Adrenal gland (tissue), 12 donors: ENCODE results near the gene TRAPPC12. TPM values are rescaled to one million over a fixed set of nuclear protein-coding genes. Genes with fewer than 3 reads are reported as not detected.

Experiments
- DNase-seq, 7 donors: peaks; one replicate each; pipeline ENCODE4 v3.0.0-alpha.2; 2019 to 2020
- H3K27ac ChIP-seq, 5 donors: fragments of 200-600 bp; sonication (generic) in 4 of 5; 1 replicate in 3 of 5; 2 replicates in 2 of 5; pipeline versions ENCODE4 v1.5.1 to v1.8.0; 2016 to 2020; ENCODE audit warnings: mild to moderate bottlenecking in 1 of 5
- H3K27me3 ChIP-seq: fragments of 200-600 bp; 2 replicates; pipeline ENCODE4 v1.8.0; 2021
- H3K36me3 ChIP-seq, 2 donors: fragments of 200-600 bp; replicated peaks in 1 of 2; 1 replicate in 1 of 2; 2 replicates in 1 of 2; pipeline versions ENCODE4 v1.5.1 to v1.8.0; 2018 to 2022
- H3K4me1 ChIP-seq, 2 donors: fragments of 200-600 bp; replicated peaks in 1 of 2; 1 replicate in 1 of 2; 2 replicates in 1 of 2; pipeline versions ENCODE4 v1.5.1 to v1.8.0; 2018 to 2021
- H3K4me3 ChIP-seq, 4 donors: fragments of 200-600 bp; sonication (generic) in 3 of 4; one replicate each; pipeline ENCODE4 v1.5.1; 2016 to 2018
- H3K9me3 ChIP-seq, 3 donors: fragments of 200-600 bp; sonication (generic) in 1 of 3; replicated peaks in 1 of 3; 1 replicate in 2 of 3; 2 replicates in 1 of 3; pipeline versions ENCODE4 v1.5.1 to v1.8.0; 2016 to 2021
- POLR2A ChIP-seq, 2 donors: fragments of 450-650 bp; IDR thresholded peaks; one replicate each; pipeline ENCODE4 v1.6.1; 2017; ENCODE audit warnings: antibody characterized with exemption in 2 of 2, mild to moderate bottlenecking in 2 of 2, moderate library complexity in 1 of 2
- WGBS, 4 donors: extraction: QIAGEN DNeasy Blood & Tissue Kit in 2 of 4; methylation state at CpG; one replicate each; pipeline versions ENCODE4 v1.1.5 to v1.1.7; 2013 to 2017; 5-methylcytosine and 5-hydroxymethylcytosine counted together
- intact Hi-C, 2 donors: fragments of 100-400 bp; cut with DNase I; formaldehyde crosslinking; loops; one replicate each; pipeline versions ENCODE4 v1.14.1 to v1.15.0; 2022 to 2023
- polyA plus RNA-seq, 3 donors: library from polyadenylated mRNA; stranded (reverse); fragments of 200-250 nt in 2 of 3; fragments of 350-450 nt in 1 of 3; fragmentation: Illumina TruSeq in 1 of 3; extraction: RNeasy Lipid Tissue Mini Kit (QIAGEN cat#74804) in 1 of 3; gene quantifications; one replicate each; pipeline ENCODE4 v1.2.3, GENCODE V29; 2013 to 2014
- total RNA-seq, 9 donors: library from RNA; depleted of rRNA in 4 of 9; stranded (reverse); fragments of >200 nt in 4 of 9; fragments of 120-200 nt in 1 of 9; fragmentation: NEBNext Ultra II Directional in 1 of 9; extraction: Animal tissue kit (Norgen Biotek cat#: 25700) in 1 of 9; gene quantifications; one replicate each; pipeline versions ENCODE4 v1.1.0 to v1.2.4, GENCODE V29; 2013 to 2023
- TF ChIP-seq, protein P1 (sequence below), 6 experiments: fragments of 450-650 bp in 4 of 6; fragments of 200-600 bp in 2 of 6; sonication (generic) in 1 of 6; IDR thresholded peaks; 1 replicate in 5 of 6; 2 replicates in 1 of 6; pipeline versions ENCODE4 v1.5.1 to v1.8.0; 2016 to 2021; ENCODE audit warnings: antibody characterized with exemption in 6 of 6, mild to moderate bottlenecking in 2 of 6, moderate library complexity in 1 of 6
- donor health status: healthy with polysubstance abuse.
- donor health status: Bipolar disorder and iron deficiency.
- donor health status: DM: yes; HTN: yes; CAD: no.
- donor health status: DM: no; HTN: no; CAD: no.
- donor health status: DM: no; HTN: no; CAD: no.
- donor health status: DM: yes; HTN: yes; CAD: no.

TRAPPC12 gene
- total and polyA plus RNA-seq, 12 donors, result 58.3 to 334 (median 99.5) TPM

DNA sequence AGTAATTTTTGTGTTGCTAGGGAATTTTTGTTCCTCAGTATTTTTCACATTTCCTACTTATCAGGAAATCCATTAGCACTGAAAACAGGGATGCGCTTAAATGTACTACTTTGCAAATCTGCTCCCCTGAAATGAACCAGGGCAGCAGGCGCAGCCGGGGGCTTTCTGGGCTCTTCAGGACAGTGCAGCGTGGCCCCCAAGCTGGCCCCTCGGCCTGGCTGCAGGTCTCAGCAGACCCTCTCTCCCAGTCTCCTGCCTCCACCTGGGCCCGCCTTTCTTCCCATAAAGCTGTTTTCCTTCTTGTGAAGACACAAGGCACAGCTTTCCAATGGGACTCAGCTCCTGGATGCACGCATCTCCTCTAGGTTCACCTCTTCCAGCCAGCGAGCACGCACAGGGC lies 37.2 kb upstream of the TRAPPC12 start:
- Histone ChIP-seq H3K4me1 (no peaks in the 10 kb centered on the region), H3K27me3 (no peaks in the 10 kb centered on the region), H3K27ac (no peak overlapping the region), H3K4me3 (no peak overlapping the region), H3K36me3 (no peaks in the 10 kb centered on the region), H3K9me3 (no peaks in the 10 kb centered on the region)
- DNase-seq, result no peak
- no peak for TF ChIP-seq POLR2A (IDR thresholded peaks at IDR 0.05)
- TF ChIP-seq, protein P1, sequence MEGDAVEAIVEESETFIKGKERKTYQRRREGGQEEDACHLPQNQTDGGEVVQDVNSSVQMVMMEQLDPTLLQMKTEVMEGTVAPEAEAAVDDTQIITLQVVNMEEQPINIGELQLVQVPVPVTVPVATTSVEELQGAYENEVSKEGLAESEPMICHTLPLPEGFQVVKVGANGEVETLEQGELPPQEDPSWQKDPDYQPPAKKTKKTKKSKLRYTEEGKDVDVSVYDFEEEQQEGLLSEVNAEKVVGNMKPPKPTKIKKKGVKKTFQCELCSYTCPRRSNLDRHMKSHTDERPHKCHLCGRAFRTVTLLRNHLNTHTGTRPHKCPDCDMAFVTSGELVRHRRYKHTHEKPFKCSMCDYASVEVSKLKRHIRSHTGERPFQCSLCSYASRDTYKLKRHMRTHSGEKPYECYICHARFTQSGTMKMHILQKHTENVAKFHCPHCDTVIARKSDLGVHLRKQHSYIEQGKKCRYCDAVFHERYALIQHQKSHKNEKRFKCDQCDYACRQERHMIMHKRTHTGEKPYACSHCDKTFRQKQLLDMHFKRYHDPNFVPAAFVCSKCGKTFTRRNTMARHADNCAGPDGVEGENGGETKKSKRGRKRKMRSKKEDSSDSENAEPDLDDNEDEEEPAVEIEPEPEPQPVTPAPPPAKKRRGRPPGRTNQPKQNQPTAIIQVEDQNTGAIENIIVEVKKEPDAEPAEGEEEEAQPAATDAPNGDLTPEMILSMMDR (IDR thresholded peaks at IDR 0.05), result no peak
- WGBS, 4 donors, result 94 to 100% (median 96%) methylated on average over 9 of the region's 9 CpGs
- intact Hi-C loops, result no loop called here

DNA sequence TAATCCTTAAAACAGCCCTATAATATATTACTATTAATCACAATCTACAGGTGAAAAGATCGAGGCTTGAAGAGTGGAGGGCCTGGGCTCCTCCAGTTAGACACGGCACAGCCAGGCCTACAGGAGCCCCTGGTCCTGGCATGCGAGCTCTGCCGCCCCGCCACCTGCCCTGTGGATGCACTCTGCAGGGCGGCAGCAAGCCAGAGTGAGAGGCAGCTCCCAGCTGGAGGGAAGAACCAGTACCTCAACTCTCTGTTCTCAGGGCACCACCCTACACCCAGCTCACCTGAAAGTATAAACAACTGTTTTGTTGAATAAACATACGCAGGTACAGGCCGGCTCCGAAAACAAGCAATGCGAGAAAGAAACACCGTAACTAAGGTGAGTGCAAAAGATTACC lies 36.5 kb upstream of the TRAPPC12 start:
- intact Hi-C loops, result no loop called here
- TF ChIP-seq, protein P1 (IDR thresholded peaks at IDR 0.05), result no peak
- Histone ChIP-seq H3K9me3 (no peaks in the 10 kb centered on the region), H3K27me3 (no peaks in the 10 kb centered on the region), H3K4me1 (no peaks in the 10 kb centered on the region), H3K27ac (no peak overlapping the region), H3K36me3 (no peaks in the 10 kb centered on the region), H3K4me3 (no peak overlapping the region)
- WGBS, 4 donors, result 92 to 95% (median 93%) methylated on average over 6 to 11 of the region's 11 CpGs
- no peak for DNase-seq

DNA sequence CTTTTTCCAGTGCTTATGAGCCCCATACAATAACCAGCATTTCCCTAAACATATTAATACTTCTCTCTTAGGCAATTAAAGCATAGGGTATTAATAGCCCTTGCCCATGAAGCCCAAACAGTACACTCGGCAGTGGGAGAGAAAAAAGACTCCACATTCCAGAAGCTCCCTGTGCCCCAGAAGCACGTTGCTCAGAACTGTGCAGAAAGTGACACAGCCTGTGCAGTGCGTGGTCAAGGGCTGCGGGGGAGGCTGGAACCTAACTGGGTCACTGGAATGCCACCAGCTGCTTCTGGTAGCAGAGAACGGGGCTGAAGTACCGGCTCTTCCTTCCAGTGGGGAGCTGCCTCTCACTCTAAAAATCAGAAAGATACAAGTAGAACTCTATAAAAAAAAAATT lies 34.6 kb upstream of the TRAPPC12 start:
- Histone ChIP-seq H3K4me3 (no peak overlapping the region), H3K27me3 (no peaks in the 10 kb centered on the region), H3K4me1 (no peaks in the 10 kb centered on the region), H3K9me3 (no peaks in the 10 kb centered on the region), H3K27ac (no peak overlapping the region), H3K36me3 (no peaks in the 10 kb centered on the region)
- peak in 6 of 7 donors; percentile 33 to 76 (median 60) for DNase-seq
- intact Hi-C loops, result no loop called here
- TF ChIP-seq, protein P1 (IDR thresholded peaks at IDR 0.05), result no peak
- no peak for TF ChIP-seq POLR2A (IDR thresholded peaks at IDR 0.05)
- WGBS, 4 donors, result 53 to 67% (median 57%) methylated on average over 6 of the region's 6 CpGs

DNA sequence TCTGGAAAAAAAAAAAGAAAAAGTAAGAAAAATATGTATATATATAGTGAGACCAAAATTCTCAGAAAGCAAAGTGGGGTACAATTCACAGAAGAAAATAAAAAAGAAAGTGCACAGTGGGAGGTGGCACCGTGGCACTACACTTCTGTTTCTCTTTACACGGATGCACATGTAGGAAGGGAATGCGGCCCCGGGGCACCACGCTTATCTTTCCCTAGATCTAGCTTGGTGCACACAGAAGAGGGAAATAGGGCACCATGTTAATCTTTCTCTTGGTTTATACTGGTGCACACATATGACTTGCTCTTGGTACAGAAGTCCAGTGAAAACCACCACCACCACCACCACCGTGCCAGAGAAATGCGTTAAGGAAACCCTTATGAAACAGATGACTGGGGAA lies 33.9 kb upstream of the TRAPPC12 start:
- Histone ChIP-seq H3K36me3 (no peaks in the 10 kb centered on the region), H3K27me3 (no peaks in the 10 kb centered on the region), H3K4me3 (no peak overlapping the region), H3K9me3 (no peaks in the 10 kb centered on the region), H3K27ac (no peak overlapping the region), H3K4me1 (no peaks in the 10 kb centered on the region)
- DNase-seq, result no peak
- 90 to 99% (median 98%) methylated on average over 7 of the region's 7 CpGs for WGBS, 4 donors
- intact Hi-C loops, result no loop called here
- TF ChIP-seq, protein P1 (IDR thresholded peaks at IDR 0.05), result no peak
- TF ChIP-seq POLR2A (IDR thresholded peaks at IDR 0.05), result no peak
